Lower leg skin (tissue), 3 donors: ENCODE measurements around the gene EPB41.

Experiments used
- CTCF ChIP-seq, 3 donors: fragments of 450-650 bp; IDR thresholded peaks; one replicate each; pipeline ENCODE4 v1.5.1; 2016; ENCODE audit warnings: antibody characterized with exemption in 3 of 3, mild to moderate bottlenecking in 3 of 3, moderate library complexity in 2 of 3
- POLR2A ChIP-seq, 2 donors: fragments of 450-650 bp; IDR thresholded peaks; one replicate each; pipeline ENCODE4 v1.6.1; 2016 to 2017; ENCODE audit warnings: antibody characterized with exemption in 2 of 2, mild to moderate bottlenecking in 1 of 2, moderate library complexity in 1 of 2

- no peak for TF ChIP-seq CTCF (IDR thresholded peaks at IDR 0.05)
- no peak for TF ChIP-seq POLR2A (IDR thresholded peaks at IDR 0.05)
These were observed 3.8 kb upstream of the EPB41 start for GRCh38 chr1:28910379-28911115.
